ENCODE data around the gene HOXC5. TPM values are rescaled to one million over a fixed set of nuclear protein-coding genes. Genes with fewer than 3 reads are reported as not detected.

Gene HOXC5
- total RNA-seq, 1 experiment from 2014 or later, result 1.1 TPM

DNA sequence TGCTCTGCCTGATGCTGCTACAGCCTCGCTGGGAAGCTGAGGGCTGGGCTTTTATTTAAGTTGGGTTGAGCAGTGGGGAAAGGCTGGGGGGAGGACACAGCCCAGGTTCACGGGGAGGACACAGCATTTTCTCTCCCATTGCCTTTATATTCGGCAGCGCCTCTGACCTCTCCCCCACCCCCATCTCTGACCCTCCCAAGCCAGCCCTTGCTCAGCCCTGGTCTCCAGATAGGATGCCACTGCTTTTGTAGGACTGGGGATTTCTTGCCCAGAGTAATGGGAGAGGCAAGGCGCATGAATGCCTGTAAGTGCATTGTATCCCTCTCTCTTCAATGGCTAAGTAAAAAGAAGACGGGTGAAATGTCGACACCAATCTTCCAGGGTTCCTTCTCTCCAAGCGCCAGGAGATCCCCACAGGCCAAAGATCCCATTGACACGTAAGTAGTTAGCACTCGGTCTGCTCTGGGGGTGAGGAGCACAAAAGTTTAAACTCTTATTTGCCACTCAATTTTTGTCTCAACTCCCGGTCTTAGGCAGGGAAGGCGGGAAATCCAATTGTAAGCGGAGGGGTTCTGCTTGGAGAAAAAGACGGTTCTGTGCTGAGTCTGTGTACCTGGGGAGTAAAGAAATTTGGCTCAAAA, 25.4 kb downstream of the HOXC5 start:
- H4K20me1 ChIP-seq (ENCODE audit: insufficient read depth), result no peaks in the 10 kb centered on the region
- ATAC-seq (no peak), DNase-seq (ENCODE audit: low read depth, low spot score) (no peak)
- TF ChIP-seq CBX3 (IDR thresholded peaks at IDR 0.05; ENCODE audit: low read depth) (no peak), EZH2 (IDR thresholded peaks at IDR 0.05) (no peak), FOSL1 (IDR thresholded peaks at IDR 0.05; ENCODE audit: low read depth) (no peak)
- no peak overlapping the region for H2AFZ ChIP-seq (ENCODE audit: low read depth, low read length, poor library complexity, severe bottlenecking)
- no peaks in the 10 kb centered on the region for H3K4me1 ChIP-seq (ENCODE audit: control insufficient read depth in 1 of 2, insufficient read depth in 2 of 2, low read length in 2 of 2)
- RAD21 ChIA-PET (ENCODE audit: low non-redundant PET in 1 of 2, low total read pairs in 2 of 2, uncharacterized antibody in 2 of 2, unreplicated experiment in 2 of 2), result no interaction called here
- intact Hi-C loops (cut with micrococcal nuclease), result no loop called here
- H3K27ac ChIP-seq (ENCODE audit: low read depth, low read length), result no peak overlapping the region
- POLR2A ChIA-PET, result no interaction called here
- CTCF ChIA-PET, result no interaction called here
- no peaks in the 10 kb centered on the region for H3K79me2 ChIP-seq (ENCODE audit: insufficient read depth, low read length)
- no peaks in the 10 kb centered on the region for H3K36me3 ChIP-seq (ENCODE audit: control insufficient read depth in 1 of 2, insufficient read depth in 2 of 2, low read length in 2 of 2)
- no peaks in the 10 kb centered on the region for H3K9me2 ChIP-seq (ENCODE audit: insufficient read depth)
- no peak overlapping the region for H3K9ac ChIP-seq (ENCODE audit: low read length)
- no TSS peak for BruUV-seq (replicated peaks)
- H3K4me3 ChIP-seq (replicated peaks in 1 of 2; ENCODE audit: low read depth in 1 of 2, low read length in 2 of 2), result no peak overlapping the region
- peaks cover 5% of the 10 kb centered on the region; the same call in 1 of the 2 replicates for H3K27me3 ChIP-seq (ENCODE audit: insufficient read depth, low read length)
- H3K4me2 ChIP-seq (ENCODE audit: low read length), result no peak overlapping the region
- H3K9me3 ChIP-seq (ENCODE audit: control insufficient read depth in 1 of 2, insufficient read depth in 1 of 2, low read depth in 1 of 2, low read length in 2 of 2), result no peaks in the 10 kb centered on the region

DNA sequence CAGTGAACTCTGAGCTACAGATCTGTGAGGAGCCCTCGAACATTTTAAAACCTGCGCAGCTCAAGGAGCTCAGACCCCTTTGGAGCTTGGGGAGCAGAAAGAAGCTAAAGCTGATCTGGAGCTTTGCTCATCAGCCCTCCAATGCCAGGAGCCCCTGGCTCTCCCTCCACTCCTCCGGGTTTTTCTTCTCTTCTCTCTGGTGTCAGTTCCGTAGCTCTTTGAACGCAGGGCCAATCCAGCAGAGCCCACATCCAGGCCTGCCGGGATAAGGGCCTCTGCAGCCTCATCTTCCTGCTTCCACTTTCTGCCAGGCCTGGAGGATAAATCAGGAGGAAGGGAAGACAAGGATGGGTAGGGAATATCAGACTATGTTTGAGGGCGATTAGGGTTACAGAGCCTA, 26.8 kb downstream of the HOXC5 start:
- Histone ChIP-seq H3K79me2 (ENCODE audit: insufficient read depth, low read length) (no peaks in the 10 kb centered on the region), H3K4me1 (ENCODE audit: control insufficient read depth in 1 of 2, insufficient read depth in 2 of 2, low read length in 2 of 2) (no peaks in the 10 kb centered on the region), H3K9me3 (ENCODE audit: control insufficient read depth in 1 of 2, insufficient read depth in 1 of 2, low read depth in 1 of 2, low read length in 2 of 2) (no peaks in the 10 kb centered on the region), H3K27me3 (ENCODE audit: insufficient read depth, low read length) (peaks cover 5% of the 10 kb centered on the region; the same call in 1 of the 2 replicates), H3K36me3 (ENCODE audit: control insufficient read depth in 1 of 2, insufficient read depth in 2 of 2, low read length in 2 of 2) (no peaks in the 10 kb centered on the region), H3K27ac (ENCODE audit: low read depth, low read length) (no peak overlapping the region), H3K9me2 (ENCODE audit: insufficient read depth) (no peaks in the 10 kb centered on the region), H2AFZ (ENCODE audit: low read depth, low read length, poor library complexity, severe bottlenecking) (no peak overlapping the region), H3K9ac (ENCODE audit: low read length) (no peak overlapping the region), H4K20me1 (ENCODE audit: insufficient read depth) (no peaks in the 10 kb centered on the region), H3K4me3 (replicated peaks in 1 of 2; ENCODE audit: low read depth in 1 of 2, low read length in 2 of 2) (no peak overlapping the region), H3K4me2 (ENCODE audit: low read length) (no peak overlapping the region)
- ChIA-PET POLR2A (no interaction called here), CTCF (interaction anchor here (0.9 kb wide), 1 partner anchor 27 kb away, joined by 5 read pairs; no protein-coding TSS in a partner anchor), RAD21 (ENCODE audit: low non-redundant PET in 1 of 2, low total read pairs in 2 of 2, uncharacterized antibody in 2 of 2, unreplicated experiment in 2 of 2) (no interaction called here)
- TF ChIP-seq POLR2A (IDR thresholded peaks at IDR 0.05; ENCODE audit: borderline replicate concordance, extremely low read depth, insufficient read depth, insufficient read length) (no peak), SIN3A (IDR thresholded peaks at IDR 0.05; ENCODE audit: low read depth) (no peak), ZFX (IDR thresholded peaks at IDR 0.05) (no peak), SRF (IDR thresholded peaks at IDR 0.05; ENCODE audit: low read depth) (no peak), EZH2phosphoT487 (IDR thresholded peaks at IDR 0.05; ENCODE audit: borderline replicate concordance) (no peak), CEBPB (IDR thresholded peaks at IDR 0.05; ENCODE audit: low read depth) (no peak), ELF1 (IDR thresholded peaks at IDR 0.05; ENCODE audit: borderline replicate concordance, low read depth) (no peak), FOSL1 (IDR thresholded peaks at IDR 0.05; ENCODE audit: low read depth) (no peak), ZNF274 (IDR thresholded peaks at IDR 0.05; ENCODE audit: low read depth, low read length) (no peak), RAD21 (IDR thresholded peaks at IDR 0.05; ENCODE audit: low read depth) (no peak), TCF7L2 (IDR thresholded peaks at IDR 0.05; ENCODE audit: borderline replicate concordance, extremely low read depth, insufficient read depth, insufficient read length) (no peak)
- TF ChIP-seq, protein P1, sequence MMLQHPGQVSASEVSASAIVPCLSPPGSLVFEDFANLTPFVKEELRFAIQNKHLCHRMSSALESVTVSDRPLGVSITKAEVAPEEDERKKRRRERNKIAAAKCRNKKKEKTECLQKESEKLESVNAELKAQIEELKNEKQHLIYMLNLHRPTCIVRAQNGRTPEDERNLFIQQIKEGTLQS (IDR thresholded peaks at IDR 0.05), result no peak
- TF ChIP-seq, protein P2, sequence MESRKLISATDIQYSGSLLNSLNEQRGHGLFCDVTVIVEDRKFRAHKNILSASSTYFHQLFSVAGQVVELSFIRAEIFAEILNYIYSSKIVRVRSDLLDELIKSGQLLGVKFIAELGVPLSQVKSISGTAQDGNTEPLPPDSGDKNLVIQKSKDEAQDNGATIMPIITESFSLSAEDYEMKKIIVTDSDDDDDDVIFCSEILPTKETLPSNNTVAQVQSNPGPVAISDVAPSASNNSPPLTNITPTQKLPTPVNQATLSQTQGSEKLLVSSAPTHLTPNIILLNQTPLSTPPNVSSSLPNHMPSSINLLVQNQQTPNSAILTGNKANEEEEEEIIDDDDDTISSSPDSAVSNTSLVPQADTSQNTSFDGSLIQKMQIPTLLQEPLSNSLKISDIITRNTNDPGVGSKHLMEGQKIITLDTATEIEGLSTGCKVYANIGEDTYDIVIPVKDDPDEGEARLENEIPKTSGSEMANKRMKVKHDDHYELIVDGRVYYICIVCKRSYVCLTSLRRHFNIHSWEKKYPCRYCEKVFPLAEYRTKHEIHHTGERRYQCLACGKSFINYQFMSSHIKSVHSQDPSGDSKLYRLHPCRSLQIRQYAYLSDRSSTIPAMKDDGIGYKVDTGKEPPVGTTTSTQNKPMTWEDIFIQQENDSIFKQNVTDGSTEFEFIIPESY (IDR thresholded peaks at IDR 0.05; ENCODE audit: extremely low read depth, insufficient replicate concordance, low read length), result no peak
- TF ChIP-seq, protein P3, sequence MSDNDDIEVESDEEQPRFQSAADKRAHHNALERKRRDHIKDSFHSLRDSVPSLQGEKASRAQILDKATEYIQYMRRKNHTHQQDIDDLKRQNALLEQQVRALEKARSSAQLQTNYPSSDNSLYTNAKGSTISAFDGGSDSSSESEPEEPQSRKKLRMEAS (IDR thresholded peaks at IDR 0.05), result no peak
- intact Hi-C loops (cut with micrococcal nuclease), result no loop called here
- BruUV-seq (replicated peaks), result no TSS peak
- no peak for ATAC-seq
- DNase-seq (ENCODE audit: low read depth, low spot score), result no peak

Measured in HCT116 (cell line).